ENCODE data around the gene RDH16.

DNA sequence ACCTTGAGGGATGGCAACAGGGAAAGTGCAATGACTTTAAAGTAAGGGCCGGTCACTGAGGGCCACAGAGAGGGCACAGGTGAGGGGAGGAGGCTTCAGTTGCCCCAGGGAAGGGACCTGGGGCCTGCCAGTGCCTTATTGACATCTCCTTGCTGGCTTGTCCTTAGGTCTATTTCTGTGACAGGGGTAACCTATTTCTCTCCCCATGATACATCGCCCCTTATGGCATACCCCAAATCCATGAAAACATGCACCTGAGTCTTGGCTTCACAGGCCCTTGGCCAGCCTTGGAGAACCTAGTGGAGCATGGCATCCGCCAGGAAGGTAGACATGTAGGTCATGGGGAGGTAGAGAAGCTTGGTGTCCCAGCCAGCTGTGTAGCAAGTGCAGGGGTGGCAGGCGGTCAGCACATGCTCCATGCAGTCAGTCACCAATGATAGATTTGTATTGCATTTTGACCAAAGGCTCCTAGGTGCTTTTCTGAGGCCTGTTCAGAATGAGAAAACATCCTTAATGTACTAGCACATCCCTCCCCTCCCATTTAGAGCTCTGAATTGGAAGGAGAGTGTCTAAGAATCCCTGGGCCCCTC lies 23.6 kb upstream of the RDH16 start:
- TF ChIP-seq, protein P1, sequence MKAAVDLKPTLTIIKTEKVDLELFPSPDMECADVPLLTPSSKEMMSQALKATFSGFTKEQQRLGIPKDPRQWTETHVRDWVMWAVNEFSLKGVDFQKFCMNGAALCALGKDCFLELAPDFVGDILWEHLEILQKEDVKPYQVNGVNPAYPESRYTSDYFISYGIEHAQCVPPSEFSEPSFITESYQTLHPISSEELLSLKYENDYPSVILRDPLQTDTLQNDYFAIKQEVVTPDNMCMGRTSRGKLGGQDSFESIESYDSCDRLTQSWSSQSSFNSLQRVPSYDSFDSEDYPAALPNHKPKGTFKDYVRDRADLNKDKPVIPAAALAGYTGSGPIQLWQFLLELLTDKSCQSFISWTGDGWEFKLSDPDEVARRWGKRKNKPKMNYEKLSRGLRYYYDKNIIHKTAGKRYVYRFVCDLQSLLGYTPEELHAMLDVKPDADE (IDR thresholded peaks at IDR 0.05): no peak
- TF ChIP-seq, protein P2, sequence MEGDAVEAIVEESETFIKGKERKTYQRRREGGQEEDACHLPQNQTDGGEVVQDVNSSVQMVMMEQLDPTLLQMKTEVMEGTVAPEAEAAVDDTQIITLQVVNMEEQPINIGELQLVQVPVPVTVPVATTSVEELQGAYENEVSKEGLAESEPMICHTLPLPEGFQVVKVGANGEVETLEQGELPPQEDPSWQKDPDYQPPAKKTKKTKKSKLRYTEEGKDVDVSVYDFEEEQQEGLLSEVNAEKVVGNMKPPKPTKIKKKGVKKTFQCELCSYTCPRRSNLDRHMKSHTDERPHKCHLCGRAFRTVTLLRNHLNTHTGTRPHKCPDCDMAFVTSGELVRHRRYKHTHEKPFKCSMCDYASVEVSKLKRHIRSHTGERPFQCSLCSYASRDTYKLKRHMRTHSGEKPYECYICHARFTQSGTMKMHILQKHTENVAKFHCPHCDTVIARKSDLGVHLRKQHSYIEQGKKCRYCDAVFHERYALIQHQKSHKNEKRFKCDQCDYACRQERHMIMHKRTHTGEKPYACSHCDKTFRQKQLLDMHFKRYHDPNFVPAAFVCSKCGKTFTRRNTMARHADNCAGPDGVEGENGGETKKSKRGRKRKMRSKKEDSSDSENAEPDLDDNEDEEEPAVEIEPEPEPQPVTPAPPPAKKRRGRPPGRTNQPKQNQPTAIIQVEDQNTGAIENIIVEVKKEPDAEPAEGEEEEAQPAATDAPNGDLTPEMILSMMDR (conservative IDR thresholded peaks at IDR 0.05; ENCODE audit: low read depth in 2 of 2): no peak

Data from GM23338 (cell line).